ENCODE results near the gene ERMAP.
"Not testable (repeated sequence)": the region's sequence is repeated elsewhere in the genome, so short reads cannot be mapped to it uniquely, and the experiment has no call there.

The ERMAP gene

DNA sequence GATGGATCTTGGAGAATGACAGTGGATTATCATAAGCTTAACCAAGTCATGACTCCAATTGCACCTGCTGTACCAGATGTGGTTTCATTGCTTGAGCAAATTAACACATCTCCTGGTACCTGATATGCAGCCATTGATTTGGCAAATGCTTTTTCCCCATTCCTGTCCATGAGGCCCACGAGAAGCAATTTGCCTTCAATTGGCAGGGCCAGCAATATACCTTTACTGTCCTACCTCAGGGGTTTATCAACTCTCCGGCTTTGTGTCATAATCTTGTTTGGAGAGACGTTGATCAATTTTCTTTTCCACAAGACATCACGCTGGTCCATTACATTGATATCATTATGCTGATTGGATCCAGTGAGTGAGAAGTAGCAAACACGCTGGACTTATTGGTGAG lies 49.6 kb downstream of the ERMAP start:
- DNase-seq (ENCODE audit: low read depth, low spot score) = no peak
- H3K27ac ChIP-seq = no peak overlapping the region

- not testable (repeated sequence) for DNase-seq (ENCODE audit: low read depth, low spot score); H3K27ac ChIP-seq
Observed at GRCh38 chr1:42868466-42868865, 51.5 kb downstream of the ERMAP start.

DNA sequence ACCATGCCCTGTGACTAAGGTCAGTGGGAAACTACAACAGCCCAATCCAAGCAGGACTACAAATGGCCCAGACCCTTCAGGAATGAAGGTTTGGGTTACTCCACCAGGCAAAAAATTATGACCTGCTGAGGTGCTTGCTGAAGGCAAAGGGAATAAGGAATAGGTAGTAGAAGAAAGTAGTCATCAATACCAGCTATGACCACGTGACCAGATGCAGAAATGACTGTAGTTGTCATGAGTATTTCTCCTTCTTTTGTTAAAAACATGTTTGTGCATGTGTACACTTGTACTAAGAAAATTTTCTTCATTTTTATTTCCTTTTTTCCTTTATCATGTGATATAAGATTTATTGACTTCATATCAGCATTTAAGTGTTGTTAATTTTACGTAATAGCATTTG lies 52.3 kb downstream of the ERMAP start:
- DNase-seq (ENCODE audit: low read depth, low spot score); H3K27ac ChIP-seq: not testable (repeated sequence)

DNA sequence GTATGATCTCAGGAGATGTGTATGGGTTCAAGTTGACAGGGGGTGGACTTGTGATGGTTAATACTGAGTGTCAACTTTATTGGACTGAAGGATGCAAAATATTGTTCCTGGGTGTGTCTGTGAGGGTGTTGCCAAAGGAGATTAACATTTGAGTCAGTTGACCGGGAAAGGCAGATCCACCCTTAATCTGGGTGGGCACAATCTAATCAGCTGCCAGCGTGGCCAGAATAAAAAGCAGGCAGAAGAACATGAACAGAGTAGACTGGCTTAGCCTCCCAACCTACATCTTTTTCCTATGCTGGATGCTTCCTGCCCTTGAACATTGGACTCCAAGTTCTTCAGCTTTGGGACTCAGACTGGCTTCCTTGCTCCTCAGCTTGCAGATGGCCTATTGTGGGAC lies 52.8 kb downstream of the ERMAP start:
- not testable (repeated sequence) for H3K27ac ChIP-seq; DNase-seq (ENCODE audit: low read depth, low spot score)

DNA sequence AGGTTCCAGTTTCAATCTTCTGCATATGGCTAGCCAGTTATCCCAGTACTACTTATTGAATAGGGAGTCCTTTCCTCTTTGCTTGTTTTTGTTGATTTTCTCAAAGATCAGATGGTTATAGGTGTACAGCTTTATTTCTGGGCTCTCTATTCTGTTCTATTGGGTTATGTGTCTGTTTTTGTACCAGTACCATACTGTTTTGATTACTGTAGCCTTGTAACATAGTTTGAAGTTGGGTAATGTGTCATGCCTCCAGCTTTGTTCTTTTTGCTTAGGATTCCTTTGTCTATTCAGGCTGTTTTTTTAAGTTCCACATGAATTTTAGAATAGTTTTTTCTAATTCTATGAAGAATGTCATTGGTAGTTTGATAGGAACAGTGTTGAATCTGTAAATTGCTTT lies 56.2 kb downstream of the ERMAP start:
- not testable (repeated sequence) for DNase-seq (ENCODE audit: low read depth, low spot score); H3K27ac ChIP-seq

DNA sequence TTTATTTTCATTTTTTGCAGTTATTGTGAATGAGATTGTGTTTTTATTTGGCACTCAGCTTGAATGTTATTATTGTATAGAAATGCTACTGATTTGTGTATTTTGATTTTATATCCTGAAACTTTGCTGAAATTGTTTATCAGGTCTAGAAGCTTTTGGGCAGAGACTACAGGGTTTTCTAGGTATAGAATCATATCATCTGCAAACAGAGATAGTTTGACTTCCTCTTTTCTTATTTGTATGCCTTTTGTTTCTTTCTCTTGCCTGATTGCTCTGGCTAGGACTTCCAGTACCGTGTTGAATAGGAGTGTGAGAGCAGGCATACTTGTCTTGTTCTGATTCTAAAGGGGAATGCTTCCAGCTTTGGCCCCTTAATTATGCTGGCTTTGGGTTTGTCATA lies 56.7 kb downstream of the ERMAP start:
- no peak for DNase-seq (ENCODE audit: low read depth, low spot score)
- no peak overlapping the region for H3K27ac ChIP-seq

DNA sequence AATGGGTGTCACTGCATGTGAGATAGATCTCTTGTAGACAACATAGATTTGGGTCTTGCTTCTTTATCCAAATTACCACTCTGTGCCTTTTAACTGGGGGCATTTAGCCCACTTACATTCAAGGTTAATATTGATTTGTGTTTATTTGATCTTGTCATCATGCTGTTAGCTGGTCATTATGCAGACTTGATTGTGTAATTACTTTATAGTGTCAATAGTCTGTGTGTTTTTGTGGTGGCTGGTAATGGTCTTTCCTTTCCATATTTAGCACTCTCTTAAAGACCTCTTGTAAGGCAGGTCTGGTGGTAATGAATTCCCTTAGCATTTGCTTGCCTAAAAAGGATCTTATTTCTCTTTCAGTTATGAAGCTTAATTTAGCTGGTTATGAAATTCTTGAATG lies 59.1 kb downstream of the ERMAP start:
- no peak for DNase-seq (ENCODE audit: low read depth, low spot score)

GRCh38 chr1:42877380-42877779 lies 60.5 kb downstream of the ERMAP start:
- DNase-seq (ENCODE audit: low read depth, low spot score) = no peak
- H3K27ac ChIP-seq = no peak overlapping the region

More for the DNA sequence above, 59.1 kb downstream of the ERMAP start:
- H3K27ac ChIP-seq = no peak overlapping the region

GRCh38 chr1:42880384-42880783 lies 63.5 kb downstream of the ERMAP start:
- no peak for DNase-seq (ENCODE audit: low read depth, low spot score)
- no peak overlapping the region for H3K27ac ChIP-seq

- no peak overlapping the region for H3K27ac ChIP-seq
- no peak for DNase-seq (ENCODE audit: low read depth, low spot score)
Observed at GRCh38 chr1:42886046-42886739, 69.3 kb downstream of the ERMAP start.

- H3K27ac ChIP-seq = no peak overlapping the region
- no peak for DNase-seq (ENCODE audit: low read depth, low spot score)
Observed at GRCh38 chr1:42886800-42887199, 69.9 kb downstream of the ERMAP start.

- no peak overlapping the region for H3K27ac ChIP-seq
- no peak for DNase-seq (ENCODE audit: low read depth, low spot score)
Observed at GRCh38 chr1:42887366-42887765, 70.4 kb downstream of the ERMAP start.

- no peak for DNase-seq (ENCODE audit: low read depth, low spot score)
- no peak overlapping the region for H3K27ac ChIP-seq
Observed at GRCh38 chr1:42888013-42888633, 71.2 kb downstream of the ERMAP start.

- no peak for DNase-seq (ENCODE audit: low read depth, low spot score)
- H3K27ac ChIP-seq = no peak overlapping the region
Observed at GRCh38 chr1:42889264-42889663, 72.3 kb downstream of the ERMAP start.

GRCh38 chr1:42891465-42892138 lies 74.7 kb downstream of the ERMAP start:
- no peak for DNase-seq (ENCODE audit: low read depth, low spot score)
- H3K27ac ChIP-seq = no peak overlapping the region

Measured in epithelial cell of prostate (primary cell).